Measurements from ENCODE around the gene BCLAF3. TPM values are rescaled to one million over a fixed set of nuclear protein-coding genes. Genes with fewer than 3 reads are reported as not detected.

BCLAF3 gene
- total and polyA plus RNA-seq, 2 donors (not counting 1 experiment from before 2014, with no cell fraction given) = 3.1 to 21.5 TPM

DNA sequence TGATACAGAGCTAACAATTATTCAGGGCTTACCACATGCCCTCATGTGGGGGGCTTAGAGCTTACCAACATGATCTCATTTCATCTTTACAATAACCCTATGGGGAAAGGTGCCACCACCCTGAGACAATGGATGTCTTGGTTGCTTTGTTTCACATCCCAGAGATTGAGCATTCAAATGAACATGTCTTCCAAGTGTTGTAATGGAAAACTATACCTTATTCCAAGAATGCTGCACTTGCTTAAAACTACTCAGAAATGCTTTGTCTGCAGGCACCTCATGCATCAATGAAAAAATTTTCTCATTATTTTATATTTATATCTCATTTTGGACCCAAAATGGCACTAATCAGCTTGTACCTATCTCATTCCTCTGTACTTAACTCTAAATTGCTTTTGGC, 34.6 kb downstream of the BCLAF3 start:
- intact Hi-C loops (cut with micrococcal nuclease) = no loop called here
- ATAC-seq (ENCODE audit: low read depth) = no peak
- CTCF ChIA-PET = no interaction called here

DNA sequence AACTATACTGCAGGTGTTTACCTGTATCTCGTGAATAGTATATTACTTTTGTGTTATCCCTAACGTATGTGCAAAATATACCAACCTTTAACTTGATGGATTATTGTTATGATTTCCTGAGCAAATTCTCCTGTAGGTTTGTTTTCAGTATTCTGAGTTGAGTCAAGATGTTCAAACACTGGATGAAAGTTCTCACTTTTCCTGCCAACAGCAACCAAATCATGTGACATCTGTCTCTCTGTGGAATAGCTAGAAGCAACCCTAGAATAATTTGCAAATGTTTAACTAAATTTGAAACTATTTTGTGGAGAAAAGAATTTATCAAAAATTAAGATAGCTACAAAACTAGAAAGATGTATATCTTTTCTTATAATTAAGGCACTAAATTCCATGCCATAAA, 35.6 kb downstream of the BCLAF3 start:
- Histone ChIP-seq H3K27me3 (replicated peaks in 1 of 4; ENCODE audit: control extremely low read depth in 1 of 4, control insufficient read depth in 3 of 4, insufficient read depth in 4 of 4, low read length in 3 of 4) (no peaks in the 10 kb centered on the region), H3K9ac (ENCODE audit: low read length) (no peak overlapping the region), H3K79me2 (ENCODE audit: control insufficient read depth, insufficient read depth, low read length) (no peaks in the 10 kb centered on the region), H3K9me3 (ENCODE audit: control extremely low read depth in 1 of 3, control insufficient read depth in 2 of 3, insufficient read depth in 1 of 3, low read length in 2 of 3) (no peaks in the 10 kb centered on the region), H2AFZ (ENCODE audit: insufficient read depth, low read depth, low read length, poor library complexity, severe bottlenecking) (no peak overlapping the region), H3K27ac (ENCODE audit: low read length in 2 of 2) (no peak overlapping the region), H3K4me3 (ENCODE audit: control extremely low read depth in 1 of 5, extremely low read depth in 1 of 5, insufficient read depth in 1 of 5, low read depth in 2 of 5, low read length in 4 of 5) (no peak overlapping the region), H4K20me1 (ENCODE audit: control insufficient read depth, insufficient read depth, low read length, poor library complexity, severe bottlenecking) (no peaks in the 10 kb centered on the region), H3K4me2 (replicated peaks; ENCODE audit: low read depth, low read length, poor library complexity, severe bottlenecking) (no peak overlapping the region), H3K36me3 (replicated peaks in 1 of 2; ENCODE audit: control extremely low read depth in 1 of 2, control insufficient read depth in 1 of 2, extremely low read depth in 1 of 2, insufficient read depth in 2 of 2, low read length in 1 of 2) (peaks cover 0 to 5% of the 10 kb centered on the region in 2 experiments), H3K4me1 (ENCODE audit: control insufficient read depth in 2 of 2, insufficient read depth in 2 of 2, low read length in 2 of 2) (no peaks in the 10 kb centered on the region)
- TF ChIP-seq, protein P1, sequence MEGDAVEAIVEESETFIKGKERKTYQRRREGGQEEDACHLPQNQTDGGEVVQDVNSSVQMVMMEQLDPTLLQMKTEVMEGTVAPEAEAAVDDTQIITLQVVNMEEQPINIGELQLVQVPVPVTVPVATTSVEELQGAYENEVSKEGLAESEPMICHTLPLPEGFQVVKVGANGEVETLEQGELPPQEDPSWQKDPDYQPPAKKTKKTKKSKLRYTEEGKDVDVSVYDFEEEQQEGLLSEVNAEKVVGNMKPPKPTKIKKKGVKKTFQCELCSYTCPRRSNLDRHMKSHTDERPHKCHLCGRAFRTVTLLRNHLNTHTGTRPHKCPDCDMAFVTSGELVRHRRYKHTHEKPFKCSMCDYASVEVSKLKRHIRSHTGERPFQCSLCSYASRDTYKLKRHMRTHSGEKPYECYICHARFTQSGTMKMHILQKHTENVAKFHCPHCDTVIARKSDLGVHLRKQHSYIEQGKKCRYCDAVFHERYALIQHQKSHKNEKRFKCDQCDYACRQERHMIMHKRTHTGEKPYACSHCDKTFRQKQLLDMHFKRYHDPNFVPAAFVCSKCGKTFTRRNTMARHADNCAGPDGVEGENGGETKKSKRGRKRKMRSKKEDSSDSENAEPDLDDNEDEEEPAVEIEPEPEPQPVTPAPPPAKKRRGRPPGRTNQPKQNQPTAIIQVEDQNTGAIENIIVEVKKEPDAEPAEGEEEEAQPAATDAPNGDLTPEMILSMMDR (IDR thresholded peaks at IDR 0.05) = no peak
- TF ChIP-seq EZH2 (IDR thresholded peaks at IDR 0.05; ENCODE audit: borderline replicate concordance, insufficient read depth, low read depth, low read length, poor library complexity, severe bottlenecking) = no peak
- Mint-ChIP-seq H3K27ac (no peak overlapping the region), H3K4me3 (no peak overlapping the region), H3K27me3 (no peaks in the 10 kb centered on the region), H3K9me3 (ENCODE audit: insufficient read depth) (no peaks in the 10 kb centered on the region), H3K4me1 (peaks cover 1% of the 10 kb centered on the region)
- ATAC-seq (ENCODE audit: low read depth) (no peak), DNase-seq (no peak)
- intact Hi-C loops (cut with micrococcal nuclease) = no loop called here
- CTCF ChIA-PET = no interaction called here
- WGBS (ENCODE audit: insufficient coverage) = no CpG with 5 or more reads among the region's 2 CpGs
- POLR2A ChIA-PET = no interaction called here

More for the DNA sequence above, 34.6 kb downstream of the BCLAF3 start:
- no peak for DNase-seq
- H3K4me1 Mint-ChIP-seq = peaks cover 4% of the 10 kb centered on the region
- Histone ChIP-seq H4K20me1 (ENCODE audit: control insufficient read depth, insufficient read depth, low read length, poor library complexity, severe bottlenecking) (no peaks in the 10 kb centered on the region), H3K4me1 (ENCODE audit: control insufficient read depth in 2 of 2, insufficient read depth in 2 of 2, low read length in 2 of 2) (no peaks in the 10 kb centered on the region), H3K4me2 (replicated peaks; ENCODE audit: low read depth, low read length, poor library complexity, severe bottlenecking) (no peak overlapping the region), H3K36me3 (replicated peaks in 1 of 2; ENCODE audit: control extremely low read depth in 1 of 2, control insufficient read depth in 1 of 2, extremely low read depth in 1 of 2, insufficient read depth in 2 of 2, low read length in 1 of 2) (peaks cover 0 to 5% of the 10 kb centered on the region in 2 experiments), H3K27me3 (replicated peaks in 1 of 4; ENCODE audit: control extremely low read depth in 1 of 4, control insufficient read depth in 3 of 4, insufficient read depth in 4 of 4, low read length in 3 of 4) (no peaks in the 10 kb centered on the region), H2AFZ (ENCODE audit: insufficient read depth, low read depth, low read length, poor library complexity, severe bottlenecking) (no peak overlapping the region), H3K9me3 (ENCODE audit: control extremely low read depth in 1 of 3, control insufficient read depth in 2 of 3, insufficient read depth in 1 of 3, low read length in 2 of 3) (no peaks in the 10 kb centered on the region), H3K9ac (ENCODE audit: low read length) (no peak overlapping the region), H3K27ac (ENCODE audit: low read length in 2 of 2) (no peak overlapping the region), H3K79me2 (ENCODE audit: control insufficient read depth, insufficient read depth, low read length) (no peaks in the 10 kb centered on the region), H3K4me3 (ENCODE audit: control extremely low read depth in 1 of 5, extremely low read depth in 1 of 5, insufficient read depth in 1 of 5, low read depth in 2 of 5, low read length in 4 of 5) (no peak overlapping the region)
- no peaks in the 10 kb centered on the region for H3K9me3 Mint-ChIP-seq (ENCODE audit: insufficient read depth)
- no peaks in the 10 kb centered on the region for H3K27me3 Mint-ChIP-seq
- no peak overlapping the region for H3K27ac Mint-ChIP-seq
- POLR2A ChIA-PET = no interaction called here
- H3K4me3 Mint-ChIP-seq = no peak overlapping the region
- TF ChIP-seq, protein P1 (IDR thresholded peaks at IDR 0.05) = no peak
